Measurements from ENCODE around the gene TCERG1. TPM values are rescaled to one million over a fixed set of nuclear protein-coding genes. Genes with fewer than 3 reads are reported as not detected.

The TCERG1 gene
- total and polyA plus RNA-seq, 7 donors = 18.4 to 44.3 (median 30.5) TPM

DNA sequence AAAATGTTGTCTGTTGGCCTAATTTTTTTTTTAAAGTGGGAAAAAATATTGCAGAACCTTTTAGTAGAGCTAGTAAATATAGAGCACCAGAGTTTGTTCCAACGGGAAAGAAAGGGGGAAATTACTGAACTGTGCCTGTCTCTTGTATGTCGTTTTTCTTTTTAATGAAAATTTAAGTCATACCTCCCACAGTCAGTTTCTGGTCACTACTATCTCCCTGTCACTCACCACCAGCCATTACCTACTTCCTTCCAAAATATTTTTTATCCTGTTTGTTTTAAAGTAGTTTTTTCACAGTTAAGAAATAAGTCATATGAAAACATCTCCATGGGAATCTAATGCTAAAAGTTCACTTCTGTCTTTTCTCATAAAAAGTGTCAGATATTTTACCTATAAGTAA lies 47.5 kb downstream of the TCERG1 start:
- 69 to 85% (median 82%) methylated on average over 2 of the region's 2 CpGs for WGBS, 3 donors
- TF ChIP-seq, protein P1, sequence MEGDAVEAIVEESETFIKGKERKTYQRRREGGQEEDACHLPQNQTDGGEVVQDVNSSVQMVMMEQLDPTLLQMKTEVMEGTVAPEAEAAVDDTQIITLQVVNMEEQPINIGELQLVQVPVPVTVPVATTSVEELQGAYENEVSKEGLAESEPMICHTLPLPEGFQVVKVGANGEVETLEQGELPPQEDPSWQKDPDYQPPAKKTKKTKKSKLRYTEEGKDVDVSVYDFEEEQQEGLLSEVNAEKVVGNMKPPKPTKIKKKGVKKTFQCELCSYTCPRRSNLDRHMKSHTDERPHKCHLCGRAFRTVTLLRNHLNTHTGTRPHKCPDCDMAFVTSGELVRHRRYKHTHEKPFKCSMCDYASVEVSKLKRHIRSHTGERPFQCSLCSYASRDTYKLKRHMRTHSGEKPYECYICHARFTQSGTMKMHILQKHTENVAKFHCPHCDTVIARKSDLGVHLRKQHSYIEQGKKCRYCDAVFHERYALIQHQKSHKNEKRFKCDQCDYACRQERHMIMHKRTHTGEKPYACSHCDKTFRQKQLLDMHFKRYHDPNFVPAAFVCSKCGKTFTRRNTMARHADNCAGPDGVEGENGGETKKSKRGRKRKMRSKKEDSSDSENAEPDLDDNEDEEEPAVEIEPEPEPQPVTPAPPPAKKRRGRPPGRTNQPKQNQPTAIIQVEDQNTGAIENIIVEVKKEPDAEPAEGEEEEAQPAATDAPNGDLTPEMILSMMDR (IDR thresholded peaks at IDR 0.05) = no peak
- intact Hi-C loops (cut with DNase I) = no loop called here

GRCh38 chr5:146499680-146500079 lies 52.5 kb downstream of the TCERG1 start:
- WGBS, 3 donors = 96 to 99% (median 97%) methylated on average over 4 of the region's 4 CpGs
- peaks cover 0 to 66% of the 10 kb centered on the region in 2 donors for H3K36me3 ChIP-seq (ENCODE audit: insufficient read depth in 1 of 2, low read depth in 1 of 2)

More for the DNA sequence above, 47.5 kb downstream of the TCERG1 start:
- Histone ChIP-seq H3K27ac (no peak overlapping the region), H3K27me3 (ENCODE audit: insufficient read depth in 3 of 3, low read length in 2 of 3) (no peaks in the 10 kb centered on the region), H3K9me3 (no peaks in the 10 kb centered on the region), H3K36me3 (ENCODE audit: insufficient read depth in 1 of 2, low read depth in 1 of 2) (peaks cover 0 to 85% of the 10 kb centered on the region in 2 donors), H3K4me3 (no peak overlapping the region), H3K4me1 (no peaks in the 10 kb centered on the region)
- ATAC-seq = no peak
- no peak for DNase-seq

DNA sequence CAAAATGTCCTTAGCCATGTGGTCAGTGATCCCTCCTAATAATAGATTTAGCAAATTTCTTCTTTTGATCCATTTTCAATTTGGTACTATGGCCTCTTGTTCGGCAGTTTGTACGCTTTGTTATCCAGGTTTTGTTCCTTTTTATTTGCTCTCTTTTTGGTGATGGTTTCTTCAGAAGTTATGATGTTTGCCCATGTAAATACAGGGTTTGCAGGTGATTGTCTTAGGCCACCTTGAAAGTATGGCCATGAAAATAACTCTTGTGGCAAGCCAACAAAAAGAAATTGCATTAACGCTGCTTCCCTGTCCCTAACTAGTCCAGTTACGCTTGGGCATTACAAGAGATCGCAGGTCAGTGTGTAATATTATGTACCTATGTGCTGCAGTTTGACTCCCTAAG lies 60.3 kb downstream of the TCERG1 start:
- intact Hi-C loops (cut with DNase I) = no loop called here
- ATAC-seq (no peak), DNase-seq (no peak)
- TF ChIP-seq, protein P1 (IDR thresholded peaks at IDR 0.05) = no peak
- H3K36me3 ChIP-seq (ENCODE audit: insufficient read depth in 1 of 2, low read depth in 1 of 2) = peaks cover 12 to 100% of the 10 kb centered on the region in 2 donors
- H3K27ac ChIP-seq = no peak overlapping the region
- no peak overlapping the region for H3K4me3 ChIP-seq
- no peaks in the 10 kb centered on the region for H3K9me3 ChIP-seq
- no peaks in the 10 kb centered on the region for H3K27me3 ChIP-seq (ENCODE audit: insufficient read depth in 3 of 3, low read length in 2 of 3)
- H3K4me1 ChIP-seq = no peaks in the 10 kb centered on the region
- 97 to 99% (median 98%) methylated on average over 5 of the region's 5 CpGs for WGBS, 3 donors

More at GRCh38 chr5:146499680-146500079, 52.5 kb downstream of the TCERG1 start:
- no peak for DNase-seq
- intact Hi-C loops (cut with DNase I) = no loop called here
- no peak overlapping the region for H3K4me3 ChIP-seq
- TF ChIP-seq, protein P1 (IDR thresholded peaks at IDR 0.05) = no peak
- H3K4me1 ChIP-seq = no peaks in the 10 kb centered on the region
- no peaks in the 10 kb centered on the region for H3K27me3 ChIP-seq (ENCODE audit: insufficient read depth in 3 of 3, low read length in 2 of 3)
- no peaks in the 10 kb centered on the region for H3K9me3 ChIP-seq
- no peak for ATAC-seq
- H3K27ac ChIP-seq = no peak overlapping the region

GRCh38 chr5:146510559-146511125 lies 63.5 kb downstream of the TCERG1 start:
- Histone ChIP-seq H3K36me3 (ENCODE audit: insufficient read depth in 1 of 2, low read depth in 1 of 2) (peaks cover 12 to 74% of the 10 kb centered on the region in 2 donors), H3K27me3 (ENCODE audit: insufficient read depth in 3 of 3, low read length in 2 of 3) (no peaks in the 10 kb centered on the region), H3K4me1 (no peaks in the 10 kb centered on the region), H3K4me3 (no peak overlapping the region), H3K27ac (no peak overlapping the region), H3K9me3 (no peaks in the 10 kb centered on the region)
- ATAC-seq (no peak), DNase-seq (no peak)
- 92 to 95% (median 94%) methylated on average over 9 of the region's 9 CpGs for WGBS, 3 donors
- TF ChIP-seq, protein P1 (IDR thresholded peaks at IDR 0.05) = no peak
- intact Hi-C loops (cut with DNase I) = no loop called here

- TF ChIP-seq, protein P1 (IDR thresholded peaks at IDR 0.05) = no peak
- Histone ChIP-seq H3K36me3 (ENCODE audit: insufficient read depth in 1 of 2, low read depth in 1 of 2) (peaks cover 12 to 46% of the 10 kb centered on the region in 2 donors), H3K27ac (no peak overlapping the region), H3K9me3 (no peaks in the 10 kb centered on the region), H3K4me1 (no peaks in the 10 kb centered on the region), H3K4me3 (no peak overlapping the region), H3K27me3 (ENCODE audit: insufficient read depth in 3 of 3, low read length in 2 of 3) (no peaks in the 10 kb centered on the region)
- no peak for DNase-seq
- no peak for ATAC-seq
- WGBS, 3 donors = 80 to 88% (median 86%) methylated on average over 2 of the region's 2 CpGs
- intact Hi-C loops (cut with DNase I) = no loop called here
These were observed 66.3 kb downstream of the TCERG1 start for GRCh38 chr5:146513462-146513861.
